NCI-H2107 treated with DMSO at 0.1 percent for 48 hours (cell line): ENCODE measurements around the gene EIF1AD.
"Not testable (repeated sequence)": the region's sequence is repeated elsewhere in the genome, so short reads cannot be mapped to it uniquely, and the experiment has no call there.

ENCODE experiments used
- DNase-seq: peaks from one replicate; lab custom pipeline; 2025; ENCODE audit not compliant: unreplicated experiment; lab: John Stamatoyannopoulos, UW

Gene EIF1AD

DNA sequence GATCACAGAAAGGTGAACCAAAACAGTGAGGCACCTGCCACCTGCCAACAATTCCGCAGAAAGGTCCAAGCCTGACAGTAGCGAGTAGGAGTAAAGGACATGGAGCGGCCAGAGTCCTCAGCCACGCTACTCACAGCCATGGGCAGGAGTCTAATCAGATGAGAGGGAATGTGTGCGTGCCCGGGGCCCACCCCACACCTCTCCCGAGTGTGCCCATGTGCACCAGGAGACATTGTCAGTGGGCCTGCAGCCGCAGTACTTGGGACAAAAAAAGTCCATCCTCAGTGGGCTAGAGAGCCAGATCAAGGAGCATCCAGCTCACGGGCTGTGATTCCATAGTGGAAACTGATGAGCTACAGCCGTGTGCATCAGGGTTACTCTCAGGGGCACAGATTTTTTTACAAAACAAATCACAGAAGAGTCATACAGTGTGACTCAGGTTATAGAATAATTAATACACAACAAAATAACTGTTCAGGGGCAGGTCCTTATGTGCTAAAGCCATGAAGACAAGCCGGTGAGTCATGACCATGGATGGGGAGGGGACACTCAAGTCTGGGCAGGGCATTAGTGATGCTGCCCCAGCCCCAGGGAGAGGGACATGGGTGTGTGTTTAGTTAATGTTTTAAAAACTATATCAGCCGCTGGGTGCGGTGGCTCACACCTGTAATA is 28.4 kb downstream of the EIF1AD start:
- DNase-seq = no peak

DNA sequence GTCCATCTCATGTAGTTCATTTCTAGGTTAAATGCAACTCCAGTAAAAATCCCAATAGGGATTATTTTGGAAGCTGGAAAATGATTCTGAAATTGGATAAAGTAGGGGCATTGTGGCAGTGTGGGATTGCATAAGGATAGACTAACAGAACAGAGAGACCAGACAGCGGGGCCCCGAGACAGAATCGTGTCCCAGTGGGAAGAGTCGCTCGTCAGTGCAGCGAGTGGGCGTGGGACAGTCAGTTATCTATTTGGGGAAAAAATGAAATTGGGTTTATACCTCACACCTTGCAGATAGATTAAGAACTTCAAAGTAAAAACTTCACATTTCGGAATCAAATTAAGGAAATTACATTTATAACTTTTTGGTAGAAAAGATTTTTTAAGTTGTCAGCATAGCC is 29.8 kb downstream of the EIF1AD start:
- no peak for DNase-seq

DNA sequence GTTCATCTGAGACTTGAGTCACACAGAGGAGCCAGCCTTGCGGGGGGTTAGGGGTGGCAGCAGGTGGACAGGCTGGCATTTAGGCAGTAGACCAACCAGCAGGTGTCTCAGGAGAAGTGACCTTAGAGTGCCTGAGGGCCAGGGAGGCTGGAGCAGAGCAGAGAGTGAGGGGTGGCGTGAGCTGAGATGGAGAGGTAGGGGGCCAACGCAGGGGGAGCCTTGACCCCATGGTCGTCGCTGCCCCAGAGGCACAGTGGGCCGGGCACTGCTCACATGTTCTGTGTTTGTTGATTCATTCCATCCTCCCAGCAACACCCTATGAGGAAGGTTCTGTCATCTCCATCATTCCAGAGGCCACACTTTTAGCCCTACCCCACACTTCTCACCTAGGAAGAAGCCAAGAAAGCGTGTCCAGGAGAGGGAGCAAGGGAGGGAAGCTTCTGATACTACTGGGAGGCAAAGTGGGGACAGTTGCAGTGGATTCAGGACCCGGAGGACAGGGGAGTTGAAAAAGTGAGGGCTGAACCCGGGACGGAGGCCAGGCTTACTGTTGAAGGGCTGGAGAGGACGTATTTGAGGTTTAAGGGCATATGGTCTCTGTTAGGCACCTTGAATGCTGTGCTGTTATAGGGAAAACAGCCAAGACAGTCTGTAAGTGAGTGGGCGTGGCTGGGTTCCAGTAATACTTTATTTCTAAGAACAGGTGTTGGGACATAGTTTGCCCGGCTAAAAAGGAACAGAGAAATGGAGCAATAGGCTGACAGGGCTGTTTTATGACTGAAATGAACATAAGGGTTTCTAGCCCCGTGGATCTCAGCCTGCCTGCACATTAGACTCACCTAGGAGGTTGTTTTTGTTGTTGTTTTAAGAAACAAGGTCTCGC is 33.1 kb downstream of the EIF1AD start:
- DNase-seq = no peak

DNA sequence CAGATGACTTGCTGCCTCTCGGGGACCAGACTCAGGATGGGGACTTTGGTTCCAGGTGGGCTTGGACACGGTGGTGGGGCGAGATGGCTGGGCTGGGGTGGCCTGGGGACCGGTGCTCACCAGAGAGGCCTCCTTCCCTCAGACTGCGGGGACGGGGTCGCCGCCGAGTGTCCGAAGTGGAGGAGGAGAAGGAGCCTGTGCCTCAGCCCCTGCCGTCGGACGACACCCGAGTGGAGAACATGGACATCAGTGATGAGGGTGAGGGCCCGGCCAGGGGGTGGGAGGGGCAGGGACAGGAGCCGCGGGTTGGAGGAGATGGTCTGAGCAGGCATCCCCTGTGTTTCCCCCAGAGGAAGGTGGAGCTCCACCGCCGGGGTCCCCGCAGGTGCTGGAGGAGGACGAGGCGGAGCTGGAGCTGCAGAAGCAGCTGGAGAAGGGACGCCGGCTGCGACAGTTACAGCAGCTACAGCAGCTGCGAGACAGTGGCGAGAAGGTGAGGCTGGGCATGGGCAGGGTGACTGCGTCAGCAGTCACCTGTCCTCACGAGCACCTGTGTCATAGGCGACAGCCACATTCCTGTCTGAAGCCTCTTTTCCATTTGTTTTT is 34.5 kb downstream of the EIF1AD start:
- no peak for DNase-seq

DNA sequence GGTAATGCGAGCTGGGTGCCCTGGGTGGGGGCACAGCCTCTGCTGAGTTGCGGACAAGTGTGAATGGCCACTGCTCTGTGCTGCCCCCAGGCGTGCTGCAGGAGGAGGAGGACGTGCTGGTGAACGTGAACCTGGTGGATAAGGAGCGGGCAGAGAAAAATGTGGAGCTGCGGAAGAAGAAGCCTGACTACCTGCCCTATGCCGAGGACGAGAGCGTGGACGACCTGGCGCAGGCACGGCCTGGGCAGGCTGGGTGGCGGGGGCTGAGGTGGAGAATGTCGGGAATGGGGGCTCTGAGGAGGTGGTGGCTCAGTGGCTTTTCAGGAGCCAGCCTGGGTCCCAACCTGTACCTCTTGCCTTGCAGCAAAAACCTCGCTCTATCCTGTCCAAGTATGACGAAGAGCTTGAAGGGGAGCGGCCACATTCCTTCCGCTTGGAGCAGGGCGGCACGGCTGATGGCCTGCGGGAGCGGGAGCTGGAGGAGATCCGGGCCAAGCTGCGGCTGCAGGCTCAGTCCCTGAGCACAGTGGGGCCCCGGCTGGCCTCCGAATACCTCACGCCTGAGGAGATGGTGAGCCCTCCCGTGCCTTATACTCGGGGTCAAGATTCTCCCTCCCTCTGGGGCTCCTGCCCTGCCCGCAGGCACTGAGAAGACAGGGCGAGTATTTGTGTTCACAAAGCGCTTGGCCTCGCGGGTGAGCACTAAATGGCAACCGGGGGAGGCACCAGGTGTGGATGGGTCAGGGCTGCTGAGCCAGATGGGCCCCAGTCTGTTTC is 35.8 kb downstream of the EIF1AD start:
- no peak for DNase-seq

DNA sequence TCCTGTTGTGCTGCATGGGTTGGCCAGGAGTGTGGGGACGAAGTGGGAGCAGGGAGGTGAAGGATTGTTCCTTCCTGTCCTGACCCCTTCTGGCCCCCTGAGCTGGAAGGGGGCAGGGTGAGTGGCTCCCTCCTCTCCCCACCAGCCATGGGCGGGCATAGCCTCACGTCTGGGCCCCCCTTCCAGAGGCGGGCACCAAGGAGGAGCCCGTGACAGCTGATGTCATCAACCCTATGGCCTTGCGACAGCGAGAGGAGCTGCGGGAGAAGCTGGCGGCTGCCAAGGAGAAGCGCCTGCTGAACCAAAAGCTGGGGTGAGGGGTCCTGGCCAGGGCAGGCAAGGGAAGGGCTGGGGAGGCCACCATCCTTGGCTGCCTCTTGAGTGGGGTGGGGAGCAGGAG is 37.1 kb downstream of the EIF1AD start:
- DNase-seq = no peak

DNA sequence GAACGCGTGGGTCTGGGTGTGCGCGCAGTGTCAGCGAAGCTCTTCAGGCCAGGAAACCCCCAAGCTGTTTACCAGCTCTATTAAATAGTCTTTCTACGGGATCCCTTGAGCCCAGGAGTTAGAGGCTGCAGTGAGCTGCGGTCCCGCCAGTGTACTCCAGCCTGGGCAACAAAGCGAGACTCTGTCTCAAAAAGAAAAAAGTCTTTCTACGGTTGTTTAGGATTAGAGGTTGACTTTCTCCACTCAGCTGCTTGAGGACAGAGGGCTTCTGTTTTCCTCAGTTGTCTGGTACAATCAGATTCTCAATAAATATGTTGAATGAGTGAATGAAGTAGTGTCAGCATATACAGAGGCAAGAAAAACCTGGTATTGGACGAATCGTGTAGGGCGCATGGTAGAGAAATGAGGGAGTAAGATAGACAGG is 39.8 kb downstream of the EIF1AD start:
- DNase-seq = no peak

DNA sequence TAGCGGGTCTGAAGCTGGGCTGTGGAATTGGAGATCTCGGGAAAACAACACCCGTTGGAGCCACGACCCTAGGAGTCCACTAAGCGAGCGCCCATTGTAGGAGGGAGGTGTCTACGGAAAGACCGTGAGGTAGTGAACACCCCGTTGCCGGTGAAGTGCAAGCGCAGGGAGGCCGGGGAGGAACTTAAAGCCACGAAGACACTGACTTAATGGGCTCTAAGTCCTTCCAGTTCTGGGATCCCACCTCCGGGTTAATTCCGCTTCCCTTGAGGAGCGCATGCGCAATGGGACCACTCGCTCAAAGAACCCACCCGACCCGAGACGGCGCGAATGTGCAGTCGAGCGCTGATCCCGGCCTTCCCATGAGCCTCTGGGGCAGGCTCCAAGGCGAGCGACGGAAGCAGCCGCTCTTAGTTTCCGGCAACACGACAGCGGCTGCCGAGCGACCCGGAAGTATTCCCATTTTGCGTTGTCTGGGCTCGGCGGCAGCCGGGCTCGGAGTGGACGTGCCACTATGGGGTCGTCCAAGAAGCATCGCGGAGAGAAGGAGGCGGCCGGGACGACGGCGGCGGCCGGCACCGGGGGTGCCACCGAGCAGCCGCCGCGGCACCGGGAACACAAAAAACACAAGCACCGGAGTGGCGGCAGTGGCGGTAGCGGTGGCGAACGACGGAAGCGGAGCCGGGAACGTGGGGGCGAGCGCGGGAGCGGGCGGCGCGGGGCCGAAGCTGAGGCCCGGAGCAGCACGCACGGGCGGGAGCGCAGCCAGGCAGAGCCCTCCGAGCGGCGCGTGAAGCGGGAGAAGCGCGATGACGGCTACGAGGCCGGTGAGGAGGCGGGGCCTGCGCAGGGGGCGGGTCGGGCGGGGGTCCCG is 40.5 kb downstream of the EIF1AD start, which contains the start of gene SART1:
Gene SART1 (plus strand): TSS at position 468 of the 874 bp plus-strand sequence. CDS start 47 bp downstream, at position 515.
- peak; percentile 88 for DNase-seq

DNA sequence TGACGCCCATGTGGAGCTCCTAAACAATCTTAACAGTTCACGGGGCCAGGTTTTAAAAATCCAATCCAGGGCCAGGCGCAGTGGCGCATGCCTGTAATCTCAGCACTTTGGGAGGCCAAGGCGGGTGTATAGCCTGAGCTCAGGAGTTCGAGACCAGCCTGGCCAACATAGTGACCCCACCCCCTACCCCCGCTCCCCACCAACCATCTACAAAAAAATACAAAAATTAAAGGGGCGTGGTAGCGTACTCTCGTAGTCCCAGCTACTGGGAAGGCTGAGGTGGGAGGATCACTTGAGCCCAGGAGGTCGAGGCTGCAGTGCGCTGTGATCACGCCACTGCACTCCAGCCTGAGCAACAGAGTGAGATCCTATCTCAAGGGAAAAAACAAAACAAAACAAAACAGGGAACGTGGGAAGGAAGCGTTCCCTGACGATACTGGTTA is 41.1 kb downstream of the EIF1AD start:
- no peak for DNase-seq

DNA sequence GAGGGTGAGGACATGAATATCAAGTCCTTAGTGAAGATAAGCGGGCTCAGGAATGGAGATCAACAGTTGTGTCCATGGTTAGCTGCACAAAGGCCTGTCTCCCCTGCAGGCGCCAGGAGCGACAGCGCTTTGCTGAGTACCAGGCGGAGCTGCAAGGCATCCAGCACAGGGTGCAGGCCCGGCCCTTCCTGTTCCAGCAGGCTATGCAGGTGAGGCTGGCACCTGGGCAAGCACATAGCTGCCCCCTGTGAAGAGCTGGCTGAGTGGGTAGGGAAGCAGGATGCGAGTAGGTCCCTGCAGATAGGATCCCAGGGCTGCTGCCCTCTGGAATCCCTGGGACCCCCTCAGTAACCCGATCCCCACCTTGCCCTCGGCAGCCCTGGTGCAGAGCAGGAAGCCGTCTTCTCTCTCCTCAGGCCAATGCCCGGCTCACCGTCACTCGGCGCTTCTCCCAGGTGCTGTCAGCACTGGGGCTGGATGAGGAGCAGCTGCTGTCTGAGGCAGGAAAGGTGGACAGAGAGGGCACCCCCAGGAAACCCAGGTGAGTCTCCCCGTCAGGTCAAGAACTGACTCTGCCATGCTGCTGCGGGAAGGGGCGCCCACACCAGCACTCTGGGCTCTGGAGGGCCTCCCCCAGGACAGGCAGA is 43.1 kb downstream of the EIF1AD start:
- no peak for DNase-seq

DNA sequence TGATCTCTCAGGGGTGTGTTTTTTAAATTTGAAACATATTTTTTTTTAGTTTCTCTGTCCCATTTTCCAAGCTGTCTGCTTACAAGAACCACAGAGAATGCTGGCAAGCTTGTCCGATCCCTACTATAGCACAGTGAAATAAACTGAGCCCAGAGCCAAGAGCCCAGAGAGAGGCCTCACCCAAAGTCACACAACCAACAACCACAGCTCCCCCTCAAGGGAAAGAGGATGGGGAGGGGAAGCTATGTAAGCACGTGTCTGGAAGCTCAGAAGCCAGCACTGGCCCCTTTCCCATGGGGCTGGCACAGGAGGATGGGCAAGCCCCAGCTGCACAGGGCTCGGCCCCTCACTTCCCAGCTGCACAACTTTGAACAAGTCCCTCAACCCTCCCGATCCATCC is 43.7 kb downstream of the EIF1AD start:
- no peak for DNase-seq

DNA sequence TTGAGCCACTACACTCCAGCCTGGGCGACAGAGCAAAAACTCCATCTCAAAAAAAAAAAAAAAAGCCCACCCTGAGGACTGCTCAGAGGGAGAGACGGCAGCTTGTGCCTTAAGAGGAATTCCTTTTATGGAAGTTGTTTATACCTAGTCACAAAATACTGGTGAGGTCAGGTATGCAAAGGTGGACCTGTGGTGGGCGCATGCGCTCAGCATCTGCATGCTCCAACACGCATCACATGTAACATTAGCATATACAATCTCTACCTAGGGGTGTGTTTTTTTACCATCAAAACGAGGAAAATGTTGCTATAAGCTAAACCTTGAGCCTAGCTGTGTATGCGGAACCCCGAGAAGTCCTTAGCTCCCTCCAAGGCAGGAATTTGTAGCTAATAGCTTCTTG is 47.2 kb downstream of the EIF1AD start:
- no peak for DNase-seq

DNA sequence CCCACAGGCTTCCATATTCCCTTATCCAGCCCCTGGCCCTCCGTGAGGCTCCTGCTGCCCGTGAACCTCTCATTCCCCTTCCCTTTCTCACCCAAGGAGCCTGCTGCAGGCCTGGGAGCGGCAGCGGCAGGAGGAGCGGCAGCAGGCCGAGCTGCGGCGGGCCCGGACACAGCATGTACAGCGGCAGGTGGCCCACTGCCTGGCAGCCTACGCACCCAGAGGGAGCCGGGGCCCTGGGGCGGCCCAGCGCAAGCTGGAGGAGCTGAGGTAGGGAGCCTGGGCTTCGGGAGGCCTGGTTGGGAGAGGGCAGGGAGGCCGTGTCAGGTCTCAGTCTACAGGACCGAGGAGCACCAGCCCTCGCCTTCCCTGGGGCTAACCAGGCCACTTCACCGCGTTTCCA is 48.5 kb downstream of the EIF1AD start:
- DNase-seq = no peak

DNA sequence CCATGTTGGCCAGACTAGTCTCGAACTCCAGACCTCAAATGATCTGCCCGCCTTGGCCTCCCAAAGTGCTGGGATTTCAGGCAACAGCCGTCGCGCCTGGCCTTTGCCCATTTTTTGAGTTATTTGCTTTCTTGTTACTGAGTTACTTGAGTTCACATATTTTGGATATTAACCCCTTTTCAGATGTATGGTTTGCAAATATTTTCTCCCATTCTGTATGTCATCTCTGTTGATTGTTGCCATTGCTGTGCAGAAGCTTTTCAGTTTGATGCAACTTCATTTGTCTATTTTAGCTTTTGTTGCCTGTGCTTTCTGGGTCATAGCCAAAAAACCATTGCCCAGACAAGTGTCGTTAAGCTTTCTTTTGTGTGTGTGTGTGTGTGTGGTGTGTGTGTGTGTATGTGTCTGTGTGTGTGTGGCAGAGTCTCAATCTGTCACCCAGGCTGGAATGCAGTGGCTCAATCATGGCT is 49.9 kb downstream of the EIF1AD start:
- DNase-seq = no peak

DNA sequence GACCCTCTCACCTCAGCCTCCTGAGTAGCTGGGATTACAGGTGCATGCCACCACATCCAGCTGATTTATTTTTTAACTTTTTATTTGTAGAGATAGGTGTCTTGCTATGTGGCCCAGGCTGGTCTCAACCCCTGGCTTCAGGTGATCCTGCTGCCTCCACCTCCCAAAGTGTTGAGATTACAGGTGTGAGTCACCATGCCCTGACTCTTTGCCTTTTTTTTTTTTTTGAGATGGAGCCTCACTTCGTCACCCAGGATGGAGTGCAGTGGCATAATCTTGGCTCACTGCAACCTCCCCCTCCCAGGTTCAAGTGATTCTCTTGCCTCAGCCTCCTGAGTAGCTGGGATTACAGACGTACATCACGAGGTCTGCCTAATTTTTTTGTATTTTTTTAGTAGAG is 50.3 kb downstream of the EIF1AD start:
- DNase-seq = not testable (repeated sequence)

DNA sequence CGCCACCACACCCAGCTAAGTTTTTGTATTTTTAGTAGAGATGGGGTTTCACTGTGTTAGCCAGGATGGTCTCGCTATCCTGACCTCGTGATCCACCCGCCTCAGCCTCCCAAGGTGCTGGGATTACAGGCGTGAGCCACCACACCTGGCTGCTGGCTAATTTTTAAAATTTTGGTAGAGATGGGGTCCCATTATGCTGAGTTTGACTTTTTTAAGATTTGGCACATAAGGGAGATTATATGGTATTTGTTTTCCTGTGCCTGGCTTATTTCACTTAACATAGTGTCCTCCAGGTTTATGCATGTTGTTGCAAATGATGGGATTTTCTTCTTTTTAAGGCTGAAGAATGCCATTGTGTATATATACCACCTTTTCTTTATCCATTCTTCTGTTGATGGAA is 51.2 kb downstream of the EIF1AD start:
- not testable (repeated sequence) for DNase-seq

DNA sequence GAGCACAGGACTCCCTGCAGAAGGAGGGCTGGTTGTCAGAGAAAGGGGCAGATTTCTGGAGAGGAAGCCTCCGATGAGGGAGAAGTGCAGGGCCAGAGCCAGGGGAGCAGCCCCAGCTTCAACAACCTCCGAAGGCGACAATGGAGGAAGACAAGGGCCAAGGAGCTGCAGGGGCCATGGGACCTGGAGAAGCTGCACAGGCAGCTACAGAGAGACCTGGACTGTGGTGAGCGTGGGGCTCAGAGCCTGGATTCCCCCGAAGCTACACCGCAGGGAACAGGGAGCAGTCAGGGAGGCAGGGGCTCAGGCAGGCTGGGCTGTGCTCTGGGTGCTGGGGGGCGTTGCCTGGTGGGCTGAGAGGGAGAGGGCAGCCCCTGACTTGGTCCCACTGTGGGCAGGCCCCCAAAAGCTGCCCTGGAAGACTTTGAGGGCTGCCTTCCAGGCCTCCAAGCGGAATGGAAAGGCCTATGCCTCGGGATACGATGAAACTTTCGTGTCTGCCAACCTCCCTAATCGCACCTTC is 54.3 kb downstream of the EIF1AD start:
- no peak for DNase-seq

DNA sequence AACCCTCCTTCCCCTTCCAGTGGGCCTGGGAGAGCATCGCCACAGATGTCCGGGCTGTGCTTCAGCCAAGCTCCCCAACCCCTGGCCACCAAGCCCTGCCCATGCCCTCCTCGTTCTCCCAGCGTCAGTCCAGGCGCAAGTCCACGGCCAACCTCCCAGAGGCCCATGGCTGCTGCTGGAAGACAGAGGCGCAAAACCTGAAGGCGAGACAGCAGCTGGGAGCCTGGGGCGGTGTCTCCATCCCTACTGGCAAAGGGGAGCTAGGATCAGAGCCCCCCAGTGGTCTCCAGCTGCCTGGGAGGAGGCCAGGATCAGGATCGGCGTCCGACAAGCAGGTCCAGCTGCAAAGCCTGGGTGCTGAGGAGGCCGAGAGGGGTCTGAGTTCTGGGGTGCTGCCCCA is 54.8 kb downstream of the EIF1AD start:
- DNase-seq = no peak

DNA sequence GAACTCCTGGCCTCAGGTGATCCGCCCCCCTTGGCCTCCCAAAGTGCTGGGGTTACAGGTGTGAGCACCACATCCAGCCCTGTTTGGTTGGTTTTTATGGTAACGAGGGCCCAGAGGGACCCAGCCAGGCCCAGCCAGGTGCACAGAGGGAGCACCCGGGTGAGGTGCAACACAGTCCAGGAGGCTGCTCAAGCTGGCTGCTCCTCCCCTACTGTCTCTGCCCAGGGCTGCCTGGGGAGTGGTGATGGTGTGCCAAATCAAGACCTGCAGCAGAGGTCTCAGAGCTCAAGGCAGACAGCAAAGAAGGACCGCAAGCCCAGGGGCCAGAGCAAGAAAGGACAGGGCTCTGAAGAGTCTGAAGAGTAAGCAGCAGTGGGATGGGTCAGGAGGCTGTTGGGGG is 55.3 kb downstream of the EIF1AD start:
- no peak for DNase-seq
